SW480 (cell line): ENCODE results near the gene PNPLA5.
A peak's percentile ranks its signal among the peaks of the same experiment; 100 is the strongest.

Experiments used
- DNase-seq: peaks from one replicate; pipeline ENCODE4 v3.0.0-alpha.2; 2016; ENCODE audit warnings: low spot score

The PNPLA5 gene

GRCh38 chr22:43901976-43902643 is 10.3 kb upstream of the PNPLA5 start:
- peak; percentile 14 for DNase-seq

GRCh38 chr22:43900206-43900605 is 8.4 kb upstream of the PNPLA5 start:
- no peak for DNase-seq

GRCh38 chr22:43897751-43898261 is 6.0 kb upstream of the PNPLA5 start:
- DNase-seq, result peak; percentile 9

- no peak for DNase-seq
Measured at GRCh38 chr22:43895986-43896645, 4.3 kb upstream of the PNPLA5 start.

GRCh38 chr22:43894122-43894521 is 2.3 kb upstream of the PNPLA5 start:
- DNase-seq, result no peak

GRCh38 chr22:43893266-43893665 is 1.5 kb upstream of the PNPLA5 start:
- DNase-seq, result no peak

- DNase-seq, result no peak
Measured at GRCh38 chr22:43892183-43892894, 526 bp upstream of the PNPLA5 start.

GRCh38 chr22:43890901-43891331 is 897 bp downstream of the PNPLA5 start:
- DNase-seq, result no peak

GRCh38 chr22:43889860-43890253 is 2.0 kb downstream of the PNPLA5 start:
- peak; percentile 15 for DNase-seq

GRCh38 chr22:43889201-43889859 is 2.5 kb downstream of the PNPLA5 start:
- DNase-seq, result no peak

- DNase-seq, result no peak
Measured at GRCh38 chr22:43888740-43889139, 3.1 kb downstream of the PNPLA5 start.

- DNase-seq, result no peak
Measured at GRCh38 chr22:43887391-43887790, 4.4 kb downstream of the PNPLA5 start.

- DNase-seq, result no peak
Measured at GRCh38 chr22:43886231-43886630, 5.6 kb downstream of the PNPLA5 start.

- no peak for DNase-seq
Measured at GRCh38 chr22:43885786-43886185, 6.0 kb downstream of the PNPLA5 start.

- no peak for DNase-seq
Measured at GRCh38 chr22:43885319-43885671, 6.5 kb downstream of the PNPLA5 start.

GRCh38 chr22:43884600-43885318 is 7.1 kb downstream of the PNPLA5 start:
- DNase-seq, result peak; percentile 26

- DNase-seq, result no peak
Measured at GRCh38 chr22:43883719-43884415, 7.9 kb downstream of the PNPLA5 start.

GRCh38 chr22:43883012-43883661 is 8.7 kb downstream of the PNPLA5 start:
- peak; percentile 73 for DNase-seq

- no peak for DNase-seq
Measured at GRCh38 chr22:43882122-43882767, 9.6 kb downstream of the PNPLA5 start.
